NCI-H2107 (cell line): ENCODE results near the gene SEMA3E.
A peak's percentile ranks its signal among the peaks of the same experiment; 100 is the strongest.
"Not testable (repeated sequence)": the region's sequence is repeated elsewhere in the genome, so short reads cannot be mapped to it uniquely, and the experiment has no call there.

Source experiments
- DNase-seq: peaks from one replicate; lab custom pipeline; 2025; lab: John Stamatoyannopoulos, UW

SEMA3E gene

DNA sequence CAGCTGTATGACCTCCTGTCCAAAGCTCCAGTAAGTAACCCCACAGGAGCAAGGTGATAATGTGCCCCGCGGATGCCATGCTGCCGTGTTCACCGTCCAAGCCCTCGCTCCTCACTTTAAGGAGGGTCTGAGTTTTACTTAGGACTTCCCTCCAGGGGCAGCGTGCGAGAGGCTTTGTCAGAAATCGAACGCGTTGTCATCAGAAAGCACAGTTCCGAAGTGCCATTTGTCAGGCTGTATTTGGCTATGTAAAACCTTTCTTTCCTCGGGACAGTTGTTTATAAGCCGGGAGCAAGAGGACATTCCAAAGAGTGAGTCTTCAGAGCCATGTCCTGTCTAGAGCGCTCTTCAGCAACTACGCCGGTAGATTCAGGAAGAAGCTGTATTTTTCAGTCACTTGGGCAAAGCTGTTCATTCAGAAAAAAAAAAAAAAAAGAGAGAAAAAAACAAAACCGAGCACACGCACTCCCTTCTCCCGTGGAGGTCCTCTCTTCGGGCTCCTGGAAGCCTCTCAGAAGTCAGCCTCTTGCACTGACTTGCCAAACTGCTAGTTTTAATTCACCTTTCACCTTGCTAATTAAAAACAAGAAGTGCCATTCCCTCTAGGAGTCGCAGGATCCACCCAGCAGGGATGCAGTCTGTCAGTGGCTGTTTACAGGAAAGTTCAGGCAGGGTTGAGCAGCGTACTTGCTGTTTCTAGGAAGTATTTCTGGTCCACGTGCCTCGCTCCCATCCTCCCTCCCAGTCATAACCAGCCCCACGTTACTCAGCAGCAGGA lies at the start of gene SEMA3E:
TSS of gene SEMA3E (minus strand) at position 676 of the 778 bp plus-strand sequence.
- DNase-seq: no peak

- DNase-seq: no peak
Measured at GRCh38 chr7:83697804-83698530, 49.0 kb upstream of the SEMA3E start.

GRCh38 chr7:83696101-83696500 lies 47.2 kb upstream of the SEMA3E start:
- DNase-seq: no peak

- DNase-seq: no peak
Measured at GRCh38 chr7:83695128-83695960, 46.4 kb upstream of the SEMA3E start.

DNA sequence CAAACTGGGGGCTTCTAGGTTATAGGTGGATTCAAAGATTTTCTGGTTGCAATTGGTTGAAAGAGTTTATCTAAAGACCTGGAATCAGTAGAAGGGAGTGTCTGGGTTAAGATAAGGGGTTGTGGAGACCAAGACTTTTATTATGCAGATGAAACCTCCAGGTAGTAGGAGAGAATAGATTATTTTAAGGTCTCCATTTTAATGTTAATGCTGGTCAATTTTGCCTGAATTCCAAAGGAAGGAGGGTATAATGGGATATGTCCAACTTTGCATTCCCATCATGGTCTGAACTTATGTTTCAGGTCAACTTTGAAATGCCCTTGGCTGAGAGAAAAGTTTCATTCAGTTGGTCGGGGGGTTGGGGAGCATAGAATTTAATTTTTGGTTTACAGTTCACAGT lies 44.3 kb upstream of the SEMA3E start:
- no peak for DNase-seq

GRCh38 chr7:83691095-83691494 lies 42.2 kb upstream of the SEMA3E start:
- DNase-seq: no peak

GRCh38 chr7:83689855-83690254 lies 40.9 kb upstream of the SEMA3E start:
- no peak for DNase-seq

DNA sequence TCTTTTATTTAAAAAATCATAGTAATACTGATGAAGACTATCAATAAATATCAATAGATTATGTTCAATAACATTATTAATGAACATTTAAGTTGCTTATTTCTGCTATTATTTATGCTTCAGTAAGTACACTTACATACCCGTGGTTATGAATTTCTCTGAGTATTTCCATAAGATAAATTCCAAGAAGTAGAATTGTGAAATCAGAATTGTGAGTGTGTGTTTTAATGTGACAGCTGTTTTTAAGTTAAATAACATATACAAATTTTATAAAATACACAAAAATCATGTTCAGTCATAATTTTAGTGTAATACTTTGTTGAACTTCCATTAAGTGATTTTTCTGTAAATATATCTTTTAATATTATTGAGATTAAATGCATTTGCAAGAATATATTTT lies 37.5 kb upstream of the SEMA3E start:
- DNase-seq: no peak

GRCh38 chr7:83684928-83685327 lies 36.0 kb upstream of the SEMA3E start:
- DNase-seq: no peak

DNA sequence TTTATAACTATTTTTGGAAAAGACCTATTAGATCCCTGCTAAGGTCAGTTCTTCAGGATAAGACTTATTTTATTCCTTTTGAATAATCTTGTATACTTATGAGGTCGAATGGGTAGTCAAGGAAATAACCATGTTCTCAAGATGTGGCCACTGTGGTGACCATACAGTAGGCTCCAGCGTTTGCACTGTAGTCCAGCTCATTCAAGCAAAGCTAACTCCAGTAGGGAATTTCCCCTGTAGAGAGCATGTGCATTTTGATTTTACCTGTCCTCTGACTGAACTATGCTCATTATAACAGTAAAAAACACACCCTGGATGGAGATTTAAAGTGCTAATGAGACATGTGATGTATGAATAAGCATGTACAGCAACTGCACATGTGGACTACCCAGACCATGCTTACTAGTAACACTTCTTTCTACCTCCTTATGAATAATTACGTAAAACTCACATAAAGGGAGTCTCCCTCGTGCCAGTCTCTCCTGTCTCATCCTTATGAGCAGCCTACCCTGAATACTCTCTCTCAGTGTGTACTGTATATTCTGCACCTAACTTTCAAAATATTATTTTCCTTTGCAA lies 32.4 kb upstream of the SEMA3E start:
- no peak for DNase-seq

DNA sequence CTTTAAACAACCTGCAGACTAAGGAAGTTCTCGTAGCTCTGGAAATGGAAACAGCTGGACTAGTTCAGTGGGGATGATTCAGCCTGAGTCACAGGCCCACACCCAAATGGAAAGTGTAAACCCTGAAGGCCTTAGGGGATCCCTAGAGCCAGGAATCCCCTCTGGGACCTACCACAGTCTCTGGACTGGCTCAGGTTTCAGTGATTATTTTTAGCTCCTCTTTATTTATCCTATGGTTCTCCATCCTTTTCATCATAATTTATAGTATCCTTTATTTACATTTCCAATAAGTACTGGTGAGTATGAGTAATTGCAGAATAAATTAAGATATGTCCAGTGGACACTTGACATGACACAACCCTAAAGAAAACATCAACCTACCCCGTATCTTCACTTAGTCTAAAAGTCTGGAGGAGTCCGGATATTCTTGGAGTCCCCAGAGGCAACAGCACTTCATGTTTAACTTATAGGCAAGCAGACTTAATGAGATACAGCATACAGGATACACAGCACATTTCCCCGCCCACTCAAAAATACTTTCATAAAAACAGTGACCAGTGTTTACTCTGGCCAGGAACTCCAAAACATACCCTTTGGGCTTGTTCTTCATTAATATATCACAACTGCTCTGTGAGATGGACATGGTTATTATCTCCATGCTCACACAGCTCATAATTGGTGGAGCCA lies 28.4 kb upstream of the SEMA3E start:
- DNase-seq: peak; percentile 4

- not testable (repeated sequence) for DNase-seq
Measured at GRCh38 chr7:83673291-83673690, 24.4 kb upstream of the SEMA3E start.

DNA sequence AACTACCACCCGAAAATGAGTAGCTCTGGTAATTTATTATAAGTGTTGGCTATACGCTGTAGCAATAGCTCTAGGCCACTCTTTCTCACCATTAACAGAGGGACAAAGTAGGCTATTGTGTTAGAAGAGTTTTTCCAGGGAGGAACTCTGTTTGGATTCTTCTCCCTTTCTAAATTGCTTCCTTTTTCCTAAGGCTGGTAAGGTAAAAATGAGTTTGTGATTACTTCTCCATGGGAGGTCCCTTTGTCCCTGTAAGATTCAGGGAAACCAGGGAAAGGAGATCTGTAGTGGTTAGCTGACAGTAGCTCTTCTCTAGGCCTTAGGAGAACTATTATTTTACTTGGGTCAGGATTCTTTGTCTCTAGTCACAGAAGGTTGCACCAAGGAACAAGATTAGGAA lies 23.2 kb upstream of the SEMA3E start:
- DNase-seq: no peak

DNA sequence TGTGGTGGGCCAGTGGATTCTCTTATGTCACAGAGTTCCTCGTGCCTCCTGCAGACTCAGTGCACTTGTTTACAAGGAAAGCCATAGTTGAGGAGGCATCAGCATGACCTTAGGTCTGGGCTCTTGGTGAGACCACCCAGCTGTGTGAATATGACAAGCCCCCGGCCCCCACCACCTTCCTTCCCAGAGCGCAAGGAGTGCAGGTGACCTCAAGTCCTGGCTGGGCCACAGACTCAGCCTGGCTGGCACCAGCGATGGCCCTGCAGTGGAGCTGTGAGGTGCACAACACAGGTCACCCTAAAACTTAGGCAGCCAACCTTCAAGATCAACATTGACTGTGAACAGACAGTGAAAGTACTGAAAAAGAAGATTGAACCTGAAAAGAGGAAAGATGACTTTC lies 14.2 kb upstream of the SEMA3E start:
- DNase-seq: no peak

DNA sequence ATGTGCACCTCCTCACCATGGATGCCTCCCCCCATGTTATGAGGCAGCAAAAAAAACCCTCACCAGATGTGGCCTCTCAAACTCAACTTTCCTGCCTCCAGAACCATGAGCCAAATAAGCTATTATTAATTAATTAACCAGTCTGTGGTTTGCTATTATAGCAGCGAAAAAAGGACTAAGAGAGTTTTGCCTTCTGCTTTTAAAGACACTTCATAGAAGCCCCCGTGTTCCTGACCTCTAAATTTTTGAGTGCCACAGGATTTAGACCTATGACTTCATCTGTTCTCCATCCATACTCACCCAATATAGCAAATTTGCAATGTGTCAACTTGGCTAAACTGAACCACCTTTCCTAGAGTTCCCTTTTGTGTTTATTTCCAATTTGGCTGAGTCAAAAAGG lies 9.2 kb upstream of the SEMA3E start:
- DNase-seq: no peak

DNA sequence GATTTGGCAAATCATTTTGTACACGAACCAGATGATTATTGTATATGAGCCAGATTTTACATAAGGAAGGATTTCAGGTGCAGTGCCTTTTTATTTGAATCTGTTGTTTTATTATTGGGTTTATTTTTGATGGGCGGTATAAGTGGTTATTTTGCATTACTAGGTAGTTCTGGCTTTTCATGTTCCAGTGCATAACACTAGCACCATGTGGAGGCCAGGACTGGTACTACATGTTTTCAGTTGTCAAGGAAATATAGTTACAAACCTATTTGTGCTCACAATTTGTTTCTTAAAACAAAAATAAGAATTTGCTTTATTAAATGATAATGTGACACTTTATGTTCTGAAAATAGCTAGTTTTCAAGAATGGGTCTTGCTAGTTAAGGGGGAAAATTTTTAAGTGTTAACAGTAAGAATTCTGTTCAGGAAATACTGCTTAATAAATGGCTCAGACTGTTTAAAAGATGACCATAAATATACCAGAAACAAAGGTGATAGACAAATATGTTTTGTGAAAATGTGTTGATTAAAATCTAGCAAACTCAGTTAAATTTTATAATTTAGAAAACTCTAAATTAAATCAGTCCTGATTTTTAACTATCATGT lies 7.1 kb upstream of the SEMA3E start:
- DNase-seq: no peak

DNA sequence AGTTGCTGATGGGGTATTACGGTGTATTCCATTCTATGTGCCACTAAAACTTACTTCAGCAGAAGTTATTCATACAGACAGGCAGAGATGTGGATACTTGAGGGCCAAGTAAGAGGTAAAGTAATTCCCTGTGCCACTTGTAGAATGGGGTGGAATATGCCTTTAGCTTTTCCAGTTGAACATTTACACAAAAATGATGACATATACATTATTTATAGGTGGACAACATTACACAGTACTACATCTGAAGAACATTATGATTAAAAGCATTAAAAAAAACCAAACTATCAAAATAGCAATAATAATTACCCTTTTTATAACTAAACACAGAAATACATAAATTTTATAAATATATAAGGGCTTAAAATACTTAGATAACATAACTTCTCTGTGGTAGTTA lies 3.5 kb upstream of the SEMA3E start:
- no peak for DNase-seq

DNA sequence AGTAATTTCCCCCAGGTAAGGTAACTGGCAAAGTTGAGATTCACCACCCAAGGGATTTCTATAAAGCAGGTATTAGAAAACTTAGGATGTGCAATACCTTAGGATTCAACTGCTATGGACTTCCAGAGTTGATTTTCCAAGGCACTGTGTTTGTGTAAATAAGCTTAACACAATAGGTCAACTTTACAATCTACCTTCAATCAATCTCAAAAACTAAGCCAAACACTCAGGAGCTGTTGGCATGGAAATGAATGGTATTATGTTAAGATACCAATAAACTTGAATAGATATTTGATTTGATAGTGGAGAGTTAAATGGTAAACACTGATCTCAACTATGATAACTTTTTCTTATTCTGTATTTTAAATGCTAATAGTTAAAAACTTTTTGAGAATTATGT lies 762 bp upstream of the SEMA3E start:
- no peak for DNase-seq

DNA sequence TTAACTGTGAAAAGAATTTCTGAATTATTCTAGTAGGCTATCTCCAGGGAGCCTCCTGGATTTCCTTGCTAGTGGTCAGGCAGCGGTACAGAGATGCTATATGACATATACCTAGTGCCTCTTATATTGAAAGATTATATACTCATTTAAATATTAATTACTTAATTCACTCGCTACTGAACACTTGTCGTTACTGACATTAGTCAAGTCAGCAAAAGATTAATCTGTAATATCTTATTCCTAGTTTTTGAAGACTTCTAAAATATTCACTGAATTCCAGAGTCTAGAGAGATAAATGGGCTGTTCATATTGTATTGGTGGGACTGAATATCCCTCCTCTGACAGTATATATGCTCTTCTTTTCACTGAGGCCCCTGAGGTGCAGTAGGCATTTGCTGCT lies 2.9 kb downstream of the SEMA3E start:
- no peak for DNase-seq

- no peak for DNase-seq
Measured at GRCh38 chr7:83643739-83644138, 5.2 kb downstream of the SEMA3E start.

DNA sequence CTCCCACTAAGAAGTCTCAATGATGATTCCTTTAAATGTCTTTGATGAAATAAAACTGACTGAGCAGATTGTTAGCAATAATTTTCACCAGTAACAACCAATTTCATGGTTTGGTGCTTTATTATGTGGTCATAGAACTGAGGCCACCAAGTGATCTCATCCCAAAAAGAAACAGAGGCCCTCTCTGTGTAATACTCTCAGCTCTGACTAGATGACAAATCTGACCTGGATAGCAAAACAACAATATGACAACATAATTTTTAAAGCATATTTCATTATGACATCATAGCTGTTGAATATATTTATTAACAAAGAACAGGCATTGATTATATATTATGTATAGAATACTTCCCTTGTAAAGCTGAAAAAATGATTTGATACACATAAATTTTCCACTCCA lies 5.9 kb downstream of the SEMA3E start:
- DNase-seq: no peak
